ENCODE results near the gene DDR2.
"Not testable (repeated sequence)": the region's sequence is repeated elsewhere in the genome, so short reads cannot be mapped to it uniquely, and the experiment has no call there.

The DDR2 gene

DNA sequence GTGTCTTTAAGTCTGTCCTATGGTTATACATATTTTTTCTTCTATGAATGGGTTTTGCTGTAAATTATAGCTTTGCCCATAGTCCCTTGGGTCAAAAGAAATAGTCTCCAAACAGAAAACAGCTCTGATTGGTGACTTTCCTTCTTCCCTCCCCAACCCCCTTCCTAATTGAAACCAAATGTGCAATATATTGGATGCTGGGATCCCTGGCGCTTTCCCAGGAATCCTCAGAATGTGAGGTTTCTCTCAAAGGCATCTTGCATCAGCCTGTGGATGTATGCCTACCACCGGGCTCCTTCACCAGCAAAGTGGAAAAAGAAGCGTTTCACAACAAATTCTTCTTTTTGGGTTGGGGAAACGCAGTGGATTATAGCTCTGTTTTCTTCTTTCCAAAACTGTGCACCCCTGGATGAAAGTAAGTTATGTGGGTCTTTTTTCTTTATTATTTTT is at the start of gene DDR2:
Gene DDR2, plus strand, starts transcription at position 248 of the 450 bp plus-strand sequence. CDS start 86,600 bp downstream, outside the sequence.
- DNase-seq (ENCODE audit: low spot score), result peak; percentile 8

DNA sequence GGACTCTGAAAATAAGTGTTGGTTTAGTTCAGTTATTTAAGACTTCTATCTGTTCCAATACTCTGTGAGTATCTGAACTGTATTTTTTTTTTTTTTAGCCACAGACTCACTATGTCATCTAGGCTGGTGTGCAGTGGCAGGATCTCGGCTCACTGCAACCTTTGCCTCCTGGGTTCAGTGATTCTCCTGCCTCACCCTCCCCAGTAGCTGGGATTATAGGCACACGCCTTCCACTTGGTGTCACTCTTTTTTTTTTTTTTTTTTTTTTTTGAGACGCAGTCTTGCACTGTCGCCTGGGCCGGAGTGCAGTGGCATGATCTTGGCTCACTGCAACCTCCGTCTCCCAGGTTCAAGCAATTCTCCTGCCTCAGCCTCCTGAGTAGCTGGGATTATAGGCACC is 49.4 kb upstream of the DDR2 start:
- not testable (repeated sequence) for DNase-seq (ENCODE audit: low spot score)

DNA sequence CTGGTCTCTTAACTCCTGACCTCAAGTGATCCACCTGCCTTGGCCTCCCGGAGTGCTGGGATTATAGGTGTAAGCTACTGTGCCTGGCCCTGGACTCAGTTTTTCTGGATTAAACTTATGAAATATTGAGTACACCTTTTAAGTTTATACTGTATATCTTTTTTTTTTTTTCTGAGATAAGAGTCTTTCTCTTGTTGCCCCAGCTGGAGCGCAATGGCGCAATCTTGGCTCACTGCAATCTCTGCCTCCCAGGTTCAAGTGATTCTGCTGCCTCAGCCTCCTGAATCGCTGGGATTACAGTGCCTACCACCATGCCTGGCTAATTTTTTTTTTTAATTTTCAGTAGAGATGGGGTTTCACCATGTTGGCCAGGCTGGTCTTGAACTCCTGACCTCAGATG is 47.2 kb upstream of the DDR2 start:
- not testable (repeated sequence) for DNase-seq (ENCODE audit: low spot score)

DNA sequence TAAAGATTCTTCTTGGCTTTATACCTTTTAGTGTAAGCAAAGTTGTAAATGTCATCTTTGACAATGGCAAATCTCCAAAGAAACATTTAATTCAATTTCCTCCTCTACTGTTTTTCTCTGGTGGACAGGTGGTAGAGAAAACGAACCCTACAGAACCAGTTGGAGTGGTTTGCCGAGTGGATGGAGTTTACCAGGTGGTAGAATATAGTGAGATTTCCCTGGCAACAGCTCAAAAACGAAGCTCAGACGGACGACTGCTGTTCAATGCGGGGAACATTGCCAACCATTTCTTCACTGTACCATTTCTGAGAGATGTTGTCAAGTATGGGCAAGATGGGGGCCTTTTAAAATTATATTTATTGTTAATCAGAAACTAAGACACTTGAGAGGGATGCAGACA is 44.9 kb upstream of the DDR2 start:
- DNase-seq (ENCODE audit: low spot score), result no peak

DNA sequence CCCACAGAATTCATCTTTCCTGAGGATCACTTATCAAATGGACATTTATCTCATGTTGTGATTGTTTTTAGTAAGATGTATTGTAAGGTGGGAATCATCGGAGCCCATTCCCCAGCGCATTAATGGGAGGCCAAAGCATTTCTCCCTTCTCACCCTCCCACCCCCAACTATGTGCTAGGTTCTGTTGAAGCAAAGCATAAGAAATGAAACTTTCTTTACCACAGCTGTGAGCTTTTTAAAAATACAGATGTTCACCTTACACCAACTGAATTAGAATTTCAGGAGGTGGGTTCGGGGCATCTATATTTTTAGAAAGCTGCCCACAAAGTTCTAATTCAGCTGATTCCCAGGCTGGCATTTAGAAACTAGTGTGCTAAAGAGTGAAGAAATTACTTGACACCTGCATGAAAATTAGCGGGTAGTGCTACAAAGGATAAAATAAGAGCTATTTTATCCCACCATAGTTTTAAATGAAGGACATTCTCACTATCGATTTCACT is 44.5 kb upstream of the DDR2 start:
- DNase-seq (ENCODE audit: low spot score), result no peak

DNA sequence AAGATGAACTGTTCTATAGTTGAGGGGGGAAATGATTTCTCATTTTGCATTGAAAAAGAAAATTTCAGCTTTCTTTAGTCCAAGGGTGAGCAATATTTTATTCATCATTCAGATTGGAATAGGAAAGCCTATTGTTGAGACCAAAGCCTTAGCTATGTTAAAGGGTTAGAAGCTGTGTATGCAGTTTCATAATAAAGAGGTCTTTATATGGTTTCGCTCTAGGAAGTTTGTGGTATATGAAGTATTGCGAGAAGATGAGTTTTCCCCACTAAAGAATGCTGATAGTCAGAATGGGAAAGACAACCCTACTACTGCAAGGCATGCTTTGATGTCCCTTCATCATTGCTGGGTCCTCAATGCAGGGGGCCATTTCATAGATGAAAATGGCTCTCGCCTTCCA is 42.2 kb upstream of the DDR2 start:
- DNase-seq (ENCODE audit: low spot score), result no peak

DNA sequence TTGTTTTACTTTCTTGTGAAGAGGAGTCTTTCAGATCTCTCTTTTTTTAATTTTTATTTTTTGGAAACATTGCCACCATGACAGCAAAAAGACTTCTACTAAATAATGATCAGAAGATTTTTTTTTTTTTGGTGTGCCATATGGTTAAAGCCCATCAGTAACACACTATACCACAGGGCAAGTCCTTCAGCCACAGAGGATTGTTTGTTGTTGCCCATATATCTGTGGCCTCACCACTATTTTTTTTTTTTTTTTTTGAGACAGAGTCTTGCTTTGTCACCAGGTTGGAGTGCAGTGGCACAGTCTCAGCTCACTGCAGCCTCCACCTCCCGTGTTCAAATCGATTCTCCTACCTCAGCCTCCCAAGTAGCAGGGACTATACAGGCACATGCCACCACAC is 41.6 kb upstream of the DDR2 start:
- DNase-seq (ENCODE audit: low spot score), result no peak

DNA sequence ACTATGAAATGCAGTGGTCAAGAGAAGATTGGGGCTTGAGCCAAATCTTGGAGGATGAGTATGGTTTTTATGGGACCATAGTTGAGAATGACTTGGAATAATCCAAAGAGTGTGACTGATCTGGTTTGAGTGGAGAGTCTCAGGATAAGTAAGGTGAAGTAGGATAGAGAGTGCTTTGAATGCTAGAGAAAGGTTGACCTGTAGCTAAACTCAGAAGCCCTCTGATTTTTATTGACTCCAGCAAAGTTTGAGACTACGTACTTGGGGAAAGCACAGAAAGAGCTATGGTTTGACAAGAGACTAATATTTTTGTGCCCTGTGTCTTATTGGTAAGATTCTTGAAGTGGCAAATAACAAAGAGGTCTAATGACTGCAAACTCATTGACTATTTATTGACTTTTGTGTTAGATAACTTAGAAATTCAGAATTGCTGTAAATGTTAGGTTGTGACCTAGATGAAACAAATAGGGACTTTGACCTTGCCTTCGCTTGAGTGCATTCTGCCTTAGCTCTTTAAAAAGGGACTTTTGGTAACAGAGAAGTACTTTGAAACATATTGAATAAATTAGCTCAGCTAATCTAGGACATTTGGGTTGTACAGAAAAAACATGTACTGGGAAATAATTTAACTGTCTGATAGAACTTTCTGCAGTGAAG is 35.6 kb upstream of the DDR2 start:
- no peak for DNase-seq (ENCODE audit: low spot score)

DNA sequence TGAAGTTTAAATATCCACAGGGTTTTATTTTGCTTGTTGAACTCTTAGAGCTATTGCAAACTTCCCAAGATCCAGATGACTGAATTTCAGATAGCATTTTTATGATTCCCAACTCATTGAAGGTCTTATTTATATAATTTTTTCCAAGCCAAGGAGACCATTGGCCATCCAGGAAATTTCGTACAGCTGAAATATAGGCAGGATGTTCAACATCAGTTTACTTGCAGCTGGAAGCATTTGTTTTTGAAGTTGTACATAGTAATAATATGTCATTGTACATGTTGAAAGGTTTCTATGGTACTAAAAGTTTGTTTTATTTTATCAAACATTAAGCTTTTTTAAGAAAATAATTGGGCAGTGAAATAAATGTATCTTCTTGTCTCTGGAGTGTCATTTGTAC is 32.8 kb upstream of the DDR2 start:
- no peak for DNase-seq (ENCODE audit: low spot score)

DNA sequence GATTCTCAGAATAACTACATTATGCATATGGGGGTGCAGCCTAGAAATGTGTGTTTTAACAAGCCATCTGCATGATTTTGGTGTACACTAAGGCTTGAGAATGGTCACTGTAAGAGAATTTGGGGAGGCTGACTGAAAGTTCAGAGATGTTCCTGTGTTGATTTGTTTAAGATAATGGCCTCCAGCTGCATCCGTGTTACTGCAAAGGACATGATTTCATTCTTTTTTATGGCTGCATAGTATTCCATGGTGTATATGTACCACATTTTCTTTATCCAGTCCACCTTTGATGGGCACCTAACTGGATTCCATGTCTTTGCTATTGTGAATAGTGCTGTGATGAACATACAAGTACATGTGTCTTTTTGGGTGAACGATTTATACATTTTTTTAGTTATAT is 29.1 kb upstream of the DDR2 start:
- not testable (repeated sequence) for DNase-seq (ENCODE audit: low spot score)

DNA sequence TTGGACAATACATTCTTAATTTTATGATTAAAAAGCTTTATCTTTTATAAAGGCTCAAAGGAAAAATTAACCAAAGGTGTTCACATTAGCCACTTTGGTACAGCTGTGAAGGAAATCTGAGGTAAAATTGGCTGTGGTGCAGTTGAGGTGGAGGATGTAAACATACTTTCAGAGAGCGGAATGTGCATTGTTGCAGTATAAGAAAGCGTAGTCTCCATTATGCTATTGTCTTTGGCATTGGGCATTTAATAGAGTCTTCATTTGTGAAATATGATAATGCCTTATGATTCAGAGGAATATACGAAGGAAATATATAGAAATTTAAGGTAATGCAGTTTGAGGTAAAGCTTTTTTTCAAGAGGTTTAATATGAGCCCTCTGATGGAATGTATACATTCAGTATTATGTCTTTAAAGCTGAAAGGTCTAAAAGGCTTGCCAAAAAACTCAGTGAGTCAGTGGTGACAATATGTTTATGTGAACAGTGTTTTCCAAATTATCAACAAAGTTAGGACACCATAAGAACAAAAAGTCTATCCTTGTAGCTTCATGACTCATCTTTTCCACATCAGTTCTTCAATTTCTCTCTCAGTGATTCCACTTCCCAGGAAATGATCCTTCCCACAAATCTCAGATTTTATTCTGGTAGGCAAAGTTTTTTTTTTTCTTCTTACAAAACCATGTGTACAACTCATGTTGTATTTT is 26.9 kb upstream of the DDR2 start:
- no peak for DNase-seq (ENCODE audit: low spot score)

DNA sequence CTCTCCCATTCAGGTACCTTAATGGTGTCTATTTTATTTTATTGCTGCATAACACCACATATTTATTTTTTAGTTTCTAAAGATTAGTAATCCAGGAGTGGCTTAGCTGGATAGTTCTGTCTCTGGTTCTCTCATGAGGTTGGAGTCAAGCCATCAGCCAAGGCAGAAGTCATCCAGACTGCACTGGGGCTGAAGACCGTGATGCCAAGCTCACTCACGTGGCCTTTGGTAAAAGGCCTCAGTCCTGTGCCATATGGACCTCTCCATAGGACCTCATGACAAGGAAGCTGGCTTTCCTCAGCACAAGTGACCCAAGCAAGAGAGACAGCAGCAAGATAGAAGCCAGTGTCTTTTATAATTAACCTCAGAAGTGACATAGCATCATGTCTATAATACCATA is 23.0 kb upstream of the DDR2 start:
- DNase-seq (ENCODE audit: low spot score), result no peak

DNA sequence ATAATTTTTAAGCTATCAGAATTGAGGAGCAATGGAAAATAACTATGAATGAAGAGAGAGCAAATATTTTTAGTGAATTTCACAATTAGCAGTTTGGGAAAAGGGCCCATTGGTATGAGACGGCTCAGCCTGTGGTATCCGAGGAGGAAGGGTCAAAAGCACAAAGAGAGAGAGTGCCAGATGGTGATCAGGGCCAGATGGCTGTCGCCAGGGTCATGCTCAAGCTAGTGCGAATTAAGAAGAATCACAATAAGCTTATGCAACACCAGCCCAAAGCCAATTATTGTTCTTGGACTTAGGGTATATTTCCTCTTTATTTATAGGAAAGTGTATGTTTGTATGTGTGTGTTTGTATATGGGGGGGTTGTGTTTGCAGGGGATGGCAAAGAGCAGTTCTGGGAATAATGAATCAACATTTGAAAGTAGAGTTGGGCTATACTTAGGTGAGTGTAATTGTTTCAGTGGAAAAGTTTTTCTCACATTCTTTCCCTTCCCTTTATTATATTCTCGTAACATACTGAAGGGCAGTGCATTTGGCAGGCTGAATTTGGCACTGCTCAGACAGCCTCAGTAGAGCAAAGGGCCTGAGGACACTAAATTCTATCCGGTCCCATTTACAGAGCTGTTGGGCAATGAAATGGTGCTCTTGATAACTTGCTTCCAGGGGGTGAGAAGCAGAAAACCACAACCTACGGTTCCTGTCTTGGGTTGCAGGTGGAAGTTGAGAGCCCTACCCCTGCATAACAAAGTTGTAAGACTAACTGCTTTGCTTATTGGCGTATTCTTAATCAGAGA is 19.5 kb upstream of the DDR2 start:
- DNase-seq (ENCODE audit: low spot score), result no peak

DNA sequence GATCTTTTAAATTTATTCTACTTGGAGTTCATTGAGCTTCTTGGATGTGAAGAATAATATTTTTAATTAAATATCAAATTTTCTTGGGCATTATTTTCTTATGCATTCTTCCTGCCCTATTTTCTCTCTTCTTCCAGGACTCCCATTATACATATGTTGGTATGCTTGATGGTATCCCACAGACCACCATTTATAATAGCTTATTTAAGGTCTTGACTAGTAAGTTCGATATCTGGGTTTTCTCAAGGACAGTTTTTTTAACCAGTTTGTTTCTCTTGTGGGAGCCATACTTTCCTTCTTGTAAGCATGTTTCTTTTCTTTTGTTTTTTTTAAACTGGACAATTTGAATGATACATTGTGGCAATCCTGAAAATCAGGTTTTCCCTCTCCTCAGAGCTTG is 15.4 kb upstream of the DDR2 start:
- no peak for DNase-seq (ENCODE audit: low spot score)

DNA sequence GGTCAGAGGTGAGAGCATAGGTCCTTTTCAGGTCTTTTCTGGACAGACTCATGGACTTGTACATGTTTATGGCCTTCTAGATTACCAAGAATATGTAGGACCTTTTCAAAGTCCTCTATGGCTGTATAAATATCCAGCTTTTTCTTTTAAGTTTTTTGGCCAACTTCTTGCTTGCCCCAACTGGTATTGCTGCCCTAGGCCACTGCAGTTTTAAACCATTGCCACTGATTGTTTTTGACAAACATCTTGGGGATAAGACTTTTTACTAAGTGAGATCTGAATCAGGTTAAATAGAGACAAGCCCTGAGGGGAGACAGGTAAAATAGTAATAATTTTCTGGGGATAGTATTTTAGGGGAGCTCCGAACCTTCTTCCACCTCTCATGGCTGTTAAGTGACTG is 14.8 kb upstream of the DDR2 start:
- no peak for DNase-seq (ENCODE audit: low spot score)

DNA sequence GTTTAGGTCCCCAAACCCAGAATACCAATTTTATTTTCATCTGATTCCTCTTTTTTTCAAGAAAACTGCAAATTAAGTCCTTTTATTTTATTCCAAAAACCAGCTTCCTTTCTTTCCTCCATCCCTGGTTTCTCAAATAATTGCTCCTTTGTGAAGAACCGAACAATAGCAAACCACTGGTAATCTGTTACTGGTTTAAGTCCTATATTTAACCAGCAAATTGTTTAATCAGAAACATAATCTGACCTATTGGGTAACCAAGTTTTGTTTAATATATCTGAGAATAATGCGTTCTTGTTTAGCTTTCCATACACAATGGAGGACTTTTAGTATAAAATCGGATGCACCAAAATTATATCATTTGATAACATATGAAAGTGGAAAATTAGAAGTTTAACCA is 13.2 kb upstream of the DDR2 start:
- DNase-seq (ENCODE audit: low spot score), result no peak

DNA sequence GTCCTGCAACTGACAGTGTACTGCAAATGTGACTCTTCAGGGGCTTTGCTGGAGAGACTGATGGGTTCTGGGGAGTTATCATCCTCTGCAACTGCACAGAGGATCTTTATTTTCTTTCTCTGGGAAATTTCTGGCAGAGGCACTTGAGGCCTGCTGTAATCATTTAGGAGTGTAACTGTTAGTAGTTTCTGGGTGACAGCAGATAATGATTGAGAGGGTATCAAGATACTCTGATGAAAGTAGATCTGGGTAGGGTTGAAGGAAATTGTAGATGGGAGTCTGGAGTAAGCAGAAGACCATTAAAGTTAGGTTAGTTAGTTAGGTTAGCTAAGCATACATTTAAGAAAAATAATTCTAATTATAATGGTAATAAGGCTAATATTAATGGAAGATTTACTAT is 11.0 kb upstream of the DDR2 start:
- no peak for DNase-seq (ENCODE audit: low spot score)

DNA sequence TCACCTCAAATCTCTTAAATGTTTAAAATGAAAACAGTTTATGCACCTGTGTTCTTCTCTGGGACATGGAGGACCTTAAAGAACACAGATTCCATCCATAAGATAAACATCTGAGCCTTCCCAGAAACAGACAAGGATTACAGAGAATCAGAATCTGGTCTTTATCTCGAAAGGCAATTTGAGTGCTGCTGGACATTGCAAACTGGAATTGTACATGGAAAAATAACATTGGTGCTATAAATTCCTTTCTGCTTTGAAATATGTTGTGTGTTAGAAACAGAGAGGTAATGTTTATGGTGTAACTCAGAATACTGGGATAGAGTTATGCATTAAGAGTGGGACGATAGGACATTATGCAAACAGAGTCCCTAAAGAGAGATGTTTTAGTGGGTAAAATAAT is 6.6 kb upstream of the DDR2 start:
- no peak for DNase-seq (ENCODE audit: low spot score)

DNA sequence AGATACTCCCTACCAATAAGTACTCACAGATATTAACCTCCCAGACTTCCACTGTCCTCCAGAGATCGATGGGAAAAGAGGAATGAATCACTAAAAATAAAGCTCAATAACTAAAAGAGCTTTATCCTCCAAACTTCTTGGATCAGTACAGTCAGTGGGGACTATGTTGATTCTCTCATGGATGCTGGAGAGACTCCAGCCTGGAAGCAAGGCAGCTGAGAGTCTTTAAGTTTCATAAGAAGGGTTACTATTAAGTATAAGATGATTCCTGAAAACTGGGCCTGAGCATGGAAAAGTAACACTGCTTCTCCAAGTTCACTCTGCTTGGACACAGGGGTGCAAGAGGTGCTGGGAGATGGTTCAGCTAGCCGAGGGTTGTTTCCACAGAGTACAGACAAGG is 6.2 kb upstream of the DDR2 start:
- DNase-seq (ENCODE audit: low spot score), result no peak

DNA sequence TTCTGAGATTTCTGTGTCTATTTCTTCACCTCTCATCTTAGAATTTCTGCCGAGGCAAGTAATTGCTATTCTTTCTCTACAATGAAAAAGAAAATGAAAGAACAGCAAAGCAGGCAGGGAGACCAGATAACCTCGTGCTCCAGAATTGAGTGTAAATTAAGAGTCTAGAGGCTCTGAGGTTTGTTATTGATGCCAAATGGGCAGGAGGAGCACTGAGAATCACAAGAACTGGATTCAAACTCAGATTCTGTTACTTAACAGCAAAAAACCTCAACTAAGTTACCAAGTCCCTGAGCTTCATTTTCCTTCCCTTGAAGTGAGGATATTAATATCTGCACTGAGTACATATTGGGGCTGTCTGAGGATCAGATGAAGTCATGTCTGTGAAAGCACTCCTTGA is 5.5 kb upstream of the DDR2 start:
- DNase-seq (ENCODE audit: low spot score), result no peak

DNA sequence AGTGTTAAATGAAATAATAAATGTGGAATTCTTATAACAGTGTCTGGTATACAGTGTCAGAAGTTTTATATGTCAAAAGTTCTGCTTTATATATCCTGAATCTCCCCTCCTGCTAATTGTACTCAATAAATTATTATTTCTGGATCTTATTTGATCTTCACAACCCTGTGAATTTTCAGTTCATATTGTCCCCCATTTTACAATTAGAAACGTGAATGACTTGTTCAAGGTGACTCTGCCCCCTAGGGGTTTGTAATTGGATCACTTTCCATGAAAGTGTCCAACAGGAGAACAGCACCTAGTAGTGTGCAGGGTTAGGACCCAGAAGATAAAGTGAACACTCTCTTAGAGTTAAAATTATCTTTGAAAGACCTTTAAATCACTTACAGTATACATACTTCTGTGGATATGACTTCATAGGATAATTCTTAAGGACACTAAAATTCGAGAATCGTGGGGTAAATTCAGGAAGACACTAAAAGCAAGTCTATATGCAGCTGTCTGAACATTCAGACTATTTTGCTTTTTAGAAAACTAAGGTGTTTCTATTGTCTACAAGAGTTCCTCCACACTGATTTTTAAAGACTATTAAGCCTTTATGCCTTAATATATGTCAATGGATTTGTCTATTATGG is 4.5 kb upstream of the DDR2 start:
- DNase-seq (ENCODE audit: low spot score), result no peak

DNA sequence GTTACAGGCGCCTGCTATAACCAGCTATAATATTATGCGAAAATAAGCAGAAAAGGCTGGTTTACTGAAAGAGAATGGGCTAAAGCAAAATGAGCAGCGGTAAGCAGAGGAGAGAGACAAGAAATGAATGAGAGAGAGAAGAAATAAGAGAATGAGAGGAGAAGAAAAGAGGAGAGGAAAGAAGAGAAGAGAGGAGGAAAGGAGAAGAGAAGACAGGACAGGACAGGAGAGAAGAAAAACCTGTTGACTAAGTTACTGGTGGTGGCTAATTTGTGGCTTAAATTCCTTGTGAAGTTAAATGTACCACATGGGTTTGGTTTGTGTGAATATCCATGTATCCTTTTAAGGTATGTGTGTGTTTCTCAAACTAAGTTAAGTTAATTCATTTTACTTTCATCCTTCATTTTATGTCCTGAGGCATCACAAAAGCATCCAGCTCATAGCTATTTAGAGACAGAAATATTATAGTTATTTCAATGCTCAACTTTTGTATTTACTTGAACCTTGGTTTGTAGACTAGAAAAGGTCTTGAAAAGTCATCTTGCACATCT is 3.1 kb upstream of the DDR2 start:
- no peak for DNase-seq (ENCODE audit: low spot score)

Data from globus pallidus (tissue), 1 donor.